GOT3 (cell line): Measurements from ENCODE around the gene DCBLD1.

ENCODE experiments used
- DNase-seq: peaks from one replicate; lab custom pipeline; 2025; ENCODE audit warnings: mixed read lengths; lab: John Stamatoyannopoulos, UW

Gene DCBLD1

GRCh38 chr6:117531346-117531745, 48.9 kb downstream of the DCBLD1 start:
- DNase-seq = no peak

- no peak for DNase-seq
Measured at GRCh38 chr6:117531809-117532725, 49.6 kb downstream of the DCBLD1 start.

- DNase-seq = no peak
Measured at GRCh38 chr6:117533775-117534174, 51.3 kb downstream of the DCBLD1 start.

GRCh38 chr6:117534974-117535373, 52.5 kb downstream of the DCBLD1 start:
- DNase-seq = no peak

GRCh38 chr6:117536317-117536716, 53.8 kb downstream of the DCBLD1 start:
- DNase-seq = no peak

GRCh38 chr6:117538615-117539014, 56.1 kb downstream of the DCBLD1 start:
- no peak for DNase-seq

- DNase-seq = no peak
Measured at GRCh38 chr6:117540670-117541069, 58.2 kb downstream of the DCBLD1 start.

GRCh38 chr6:117542493-117542892, 60.0 kb downstream of the DCBLD1 start:
- no peak for DNase-seq

GRCh38 chr6:117544716-117545115, 62.2 kb downstream of the DCBLD1 start:
- no peak for DNase-seq

GRCh38 chr6:117545161-117545595, 62.7 kb downstream of the DCBLD1 start:
- DNase-seq = no peak

GRCh38 chr6:117546674-117547073, 64.2 kb downstream of the DCBLD1 start:
- no peak for DNase-seq

GRCh38 chr6:117547688-117548621, 65.5 kb downstream of the DCBLD1 start:
- no peak for DNase-seq

- DNase-seq = no peak
Measured at GRCh38 chr6:117548797-117549301, 66.4 kb downstream of the DCBLD1 start.

GRCh38 chr6:117549611-117550010, 67.1 kb downstream of the DCBLD1 start:
- DNase-seq = no peak

- no peak for DNase-seq
Measured at GRCh38 chr6:117550078-117550600, 67.7 kb downstream of the DCBLD1 start.

GRCh38 chr6:117550618-117551242, 68.3 kb downstream of the DCBLD1 start:
- DNase-seq = no peak

GRCh38 chr6:117552618-117553017, 70.1 kb downstream of the DCBLD1 start:
- no peak for DNase-seq

- DNase-seq = no peak
Measured at GRCh38 chr6:117553142-117553541, 70.7 kb downstream of the DCBLD1 start.

- DNase-seq = no peak
Measured at GRCh38 chr6:117555262-117555849, 72.9 kb downstream of the DCBLD1 start.

- DNase-seq = no peak
Measured at GRCh38 chr6:117555882-117556498, 73.5 kb downstream of the DCBLD1 start.

GRCh38 chr6:117557951-117558350, 75.5 kb downstream of the DCBLD1 start:
- no peak for DNase-seq
